Osteocyte (in vitro differentiated cells): ENCODE data around the gene SLC7A6OS. TPM values are rescaled to one million over a fixed set of nuclear protein-coding genes. Genes with fewer than 3 reads are reported as not detected.

ENCODE experiments used
- DNase-seq: peaks from one replicate; pipeline ENCODE4 v3.0.0; 2021; ENCODE audit warnings: mixed read lengths; ENCODE audit not compliant: unreplicated experiment; ENCODE audit errors: extremely low spot score
- H3K27ac Mint-ChIP-seq: one replicate; pipeline ENCODE4 v1.8.0; 2021; ENCODE audit warnings: mild to moderate bottlenecking, mixed read lengths; ENCODE audit not compliant: unreplicated experiment
- H3K27me3 Mint-ChIP-seq: one replicate; pipeline ENCODE4 v1.8.0; 2021; ENCODE audit warnings: mixed read lengths; ENCODE audit not compliant: unreplicated experiment
- H3K36me3 Mint-ChIP-seq: one replicate; pipeline ENCODE4 v1.8.0; 2021; ENCODE audit warnings: mixed read lengths; ENCODE audit not compliant: unreplicated experiment
- H3K4me1 Mint-ChIP-seq: one replicate; pipeline ENCODE4 v1.8.0; 2021; ENCODE audit warnings: mixed read lengths; ENCODE audit not compliant: unreplicated experiment
- H3K4me3 Mint-ChIP-seq: one replicate; pipeline ENCODE4 v1.8.0; 2021; ENCODE audit warnings: mild to moderate bottlenecking, moderate library complexity, mixed read lengths; ENCODE audit not compliant: unreplicated experiment
- H3K9me3 Mint-ChIP-seq: one replicate; pipeline ENCODE4 v1.8.0; 2021; ENCODE audit warnings: mixed read lengths; ENCODE audit not compliant: unreplicated experiment
- CTCF ChIP-seq: fragments of 200-600 bp; sonication (generic); IDR thresholded peaks from 2 replicates; pipeline ENCODE4 v1.5.0; 2021; ENCODE audit warnings: antibody characterized with exemption, mild to moderate bottlenecking, moderate library complexity
- total RNA-seq: library from RNA; stranded (reverse); gene quantifications from 2 replicates; pipeline ENCODE4 v1.2.1, GENCODE V29; 2021

Gene SLC7A6OS
- total RNA-seq, 1 donor from 2014 or later: 14.2 TPM

- DNase-seq: no peak
- H3K36me3 Mint-ChIP-seq: peaks cover 7% of the 10 kb centered on the region
- H3K9me3 Mint-ChIP-seq: no peaks in the 10 kb centered on the region
- no peaks in the 10 kb centered on the region for H3K27me3 Mint-ChIP-seq
- H3K4me1 Mint-ChIP-seq: peaks cover 9% of the 10 kb centered on the region
- no peak for TF ChIP-seq CTCF
- H3K27ac Mint-ChIP-seq: no peak overlapping the region
- no peak overlapping the region for H3K4me3 Mint-ChIP-seq
These were observed 37.3 kb downstream of the SLC7A6OS start for GRCh38 chr16:68273459-68273858.

- Mint-ChIP-seq H3K4me1 (peaks cover 12% of the 10 kb centered on the region), H3K4me3 (no peak overlapping the region), H3K27me3 (no peaks in the 10 kb centered on the region), H3K36me3 (peaks cover 5% of the 10 kb centered on the region), H3K9me3 (no peaks in the 10 kb centered on the region), H3K27ac (no peak overlapping the region)
- no peak for DNase-seq
- TF ChIP-seq CTCF: no peak
These were observed 38.1 kb downstream of the SLC7A6OS start for GRCh38 chr16:68272507-68273209.

GRCh38 chr16:68270353-68270752 lies 40.4 kb downstream of the SLC7A6OS start:
- H3K36me3 Mint-ChIP-seq: peaks cover 6% of the 10 kb centered on the region
- no peak for DNase-seq
- H3K27me3 Mint-ChIP-seq: no peaks in the 10 kb centered on the region
- H3K4me1 Mint-ChIP-seq: peaks cover 24% of the 10 kb centered on the region
- no peak overlapping the region for H3K27ac Mint-ChIP-seq
- H3K9me3 Mint-ChIP-seq: no peaks in the 10 kb centered on the region
- no peak for TF ChIP-seq CTCF
- H3K4me3 Mint-ChIP-seq: no peak overlapping the region

GRCh38 chr16:68269793-68270192 lies 41.0 kb downstream of the SLC7A6OS start:
- Mint-ChIP-seq H3K4me3 (no peak overlapping the region), H3K27me3 (no peaks in the 10 kb centered on the region), H3K27ac (peak overlapping the region; percentile 57), H3K36me3 (peaks cover 6% of the 10 kb centered on the region), H3K9me3 (no peaks in the 10 kb centered on the region), H3K4me1 (peaks cover 27% of the 10 kb centered on the region)
- no peak for DNase-seq
- TF ChIP-seq CTCF: no peak

GRCh38 chr16:68267612-68268405 lies 42.9 kb downstream of the SLC7A6OS start:
- Mint-ChIP-seq H3K4me1 (peaks cover 33% of the 10 kb centered on the region), H3K36me3 (peaks cover 4% of the 10 kb centered on the region), H3K27me3 (no peaks in the 10 kb centered on the region), H3K9me3 (no peaks in the 10 kb centered on the region), H3K4me3 (no peak overlapping the region), H3K27ac (peak overlapping the region; percentile 57)
- TF ChIP-seq CTCF: no peak
- no peak for DNase-seq
